Central memory CD4-positive, alpha-beta T cell (primary cell): ENCODE measurements around the gene THOC1.
"Not testable (repeated sequence)": the region's sequence is repeated elsewhere in the genome, so short reads cannot be mapped to it uniquely, and the experiment has no call there.

Experiments used
- DNase-seq: peaks from one replicate; pipeline ENCODE4 v3.0.0; 2022
- total RNA-seq, 3 experiments: gene quantifications; one replicate each; lab custom pipeline; 2026; lab: John Stamatoyannopoulos, UW

Gene THOC1
- total RNA-seq = 62.1 to 107 (median 96.0) reads per million in 3 experiments

- DNase-seq = peak; percentile 92
These were observed at the start of gene THOC1 for GRCh38 chr18:267688-268552. Gene THOC1 (minus strand): TSS chr18:268047. CDS start chr18:268019, 28 bp downstream.

GRCh38 chr18:317618-318017 lies 49.8 kb upstream of the THOC1 start:
- no peak for DNase-seq

- DNase-seq = no peak
These were observed 48.5 kb upstream of the THOC1 start for GRCh38 chr18:316393-316792.

- DNase-seq = no peak
These were observed 46.1 kb upstream of the THOC1 start for GRCh38 chr18:313931-314330.

GRCh38 chr18:312415-312814 lies 44.6 kb upstream of the THOC1 start:
- no peak for DNase-seq

- DNase-seq = no peak
These were observed 42.2 kb upstream of the THOC1 start for GRCh38 chr18:310042-310441.

GRCh38 chr18:308086-308485 lies 40.2 kb upstream of the THOC1 start:
- DNase-seq = not testable (repeated sequence)

GRCh38 chr18:306608-307255 lies 38.9 kb upstream of the THOC1 start:
- no peak for DNase-seq

- DNase-seq = no peak
These were observed 37.2 kb upstream of the THOC1 start for GRCh38 chr18:305003-305501.

GRCh38 chr18:303607-304006 lies 35.8 kb upstream of the THOC1 start:
- no peak for DNase-seq

- no peak for DNase-seq
These were observed 35.2 kb upstream of the THOC1 start for GRCh38 chr18:303011-303410.

GRCh38 chr18:302097-302496 lies 34.2 kb upstream of the THOC1 start:
- DNase-seq = no peak

- DNase-seq = no peak
These were observed 30.1 kb upstream of the THOC1 start for GRCh38 chr18:297936-298335.

- DNase-seq = no peak
These were observed 28.1 kb upstream of the THOC1 start for GRCh38 chr18:295756-296490.

GRCh38 chr18:294566-294965 lies 26.7 kb upstream of the THOC1 start:
- DNase-seq = no peak

GRCh38 chr18:293536-293935 lies 25.7 kb upstream of the THOC1 start:
- no peak for DNase-seq

- DNase-seq = no peak
These were observed 24.4 kb upstream of the THOC1 start for GRCh38 chr18:292271-292670.

- DNase-seq = not testable (repeated sequence)
These were observed 22.1 kb upstream of the THOC1 start for GRCh38 chr18:289970-290369.

GRCh38 chr18:289026-289425 lies 21.2 kb upstream of the THOC1 start:
- DNase-seq = no peak

GRCh38 chr18:286515-287310 lies 18.9 kb upstream of the THOC1 start:
- DNase-seq = no peak

- DNase-seq = no peak
These were observed 18.0 kb upstream of the THOC1 start for GRCh38 chr18:285817-286216.

GRCh38 chr18:275486-275885 lies 7.6 kb upstream of the THOC1 start:
- DNase-seq = no peak
